ENCODE results near the gene COPS3. TPM values are rescaled to one million over a fixed set of nuclear protein-coding genes. Genes with fewer than 3 reads are reported as not detected.

The COPS3 gene
- total RNA-seq, 4 donors from 2014 or later = 21.4 to 36.3 (median 29.4) TPM

DNA sequence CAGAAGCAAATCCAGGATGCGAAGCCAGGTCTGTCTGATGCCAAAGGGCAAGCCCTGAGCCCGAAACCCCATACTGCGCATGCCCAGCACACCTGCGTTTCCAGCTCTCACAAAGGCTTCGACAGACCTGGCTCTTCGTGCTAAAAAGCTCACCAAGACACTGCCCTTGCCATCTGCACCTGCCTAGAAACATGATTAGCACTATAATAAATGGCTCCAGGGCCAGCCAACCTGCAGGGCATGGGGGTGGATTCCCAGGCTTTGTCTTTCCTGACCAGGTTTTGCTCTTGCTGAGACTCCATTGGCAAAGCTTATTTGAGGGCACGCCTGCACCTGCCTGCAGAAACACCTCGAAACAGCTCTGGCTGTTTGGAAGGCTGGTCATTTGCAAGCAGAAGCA lies 60.5 kb downstream of the COPS3 start:
- Histone ChIP-seq H3K4me3 (no peak overlapping the region), H3K9me3 (no peaks in the 10 kb centered on the region), H3K27me3 (no peaks in the 10 kb centered on the region), H3K36me3 (peaks cover 0 to 99% (median 0%) of the 10 kb centered on the region in 3 donors), H3K4me1 (no peaks in the 10 kb centered on the region), H3K27ac (no peak overlapping the region)
- TF ChIP-seq, protein P1, sequence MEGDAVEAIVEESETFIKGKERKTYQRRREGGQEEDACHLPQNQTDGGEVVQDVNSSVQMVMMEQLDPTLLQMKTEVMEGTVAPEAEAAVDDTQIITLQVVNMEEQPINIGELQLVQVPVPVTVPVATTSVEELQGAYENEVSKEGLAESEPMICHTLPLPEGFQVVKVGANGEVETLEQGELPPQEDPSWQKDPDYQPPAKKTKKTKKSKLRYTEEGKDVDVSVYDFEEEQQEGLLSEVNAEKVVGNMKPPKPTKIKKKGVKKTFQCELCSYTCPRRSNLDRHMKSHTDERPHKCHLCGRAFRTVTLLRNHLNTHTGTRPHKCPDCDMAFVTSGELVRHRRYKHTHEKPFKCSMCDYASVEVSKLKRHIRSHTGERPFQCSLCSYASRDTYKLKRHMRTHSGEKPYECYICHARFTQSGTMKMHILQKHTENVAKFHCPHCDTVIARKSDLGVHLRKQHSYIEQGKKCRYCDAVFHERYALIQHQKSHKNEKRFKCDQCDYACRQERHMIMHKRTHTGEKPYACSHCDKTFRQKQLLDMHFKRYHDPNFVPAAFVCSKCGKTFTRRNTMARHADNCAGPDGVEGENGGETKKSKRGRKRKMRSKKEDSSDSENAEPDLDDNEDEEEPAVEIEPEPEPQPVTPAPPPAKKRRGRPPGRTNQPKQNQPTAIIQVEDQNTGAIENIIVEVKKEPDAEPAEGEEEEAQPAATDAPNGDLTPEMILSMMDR (IDR thresholded peaks at IDR 0.05) = no peak
- no peak for TF ChIP-seq POLR2A (IDR thresholded peaks at IDR 0.05)
- DNase-seq = no peak

DNA sequence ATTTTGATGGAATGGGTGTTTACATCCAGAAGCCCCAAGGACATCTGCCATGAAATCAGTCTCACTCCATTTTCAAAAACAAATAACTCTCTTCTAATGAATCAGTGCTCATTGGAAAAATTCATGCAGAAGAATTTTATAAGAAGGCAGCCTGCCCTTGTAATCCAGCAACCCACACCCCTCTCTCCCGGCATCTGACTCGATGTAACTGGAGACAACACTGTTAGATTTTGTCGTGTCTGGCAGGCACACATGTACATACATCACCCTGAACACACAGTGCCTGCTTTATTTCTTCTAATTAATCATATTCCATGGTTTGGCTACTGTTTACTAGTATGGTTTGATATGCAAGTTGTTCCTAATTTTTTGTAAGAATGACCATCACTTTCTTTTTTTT lies 63.1 kb downstream of the COPS3 start:
- no peak for DNase-seq
- no peaks in the 10 kb centered on the region for H3K27me3 ChIP-seq
- H3K36me3 ChIP-seq = peaks cover 0 to 99% (median 0%) of the 10 kb centered on the region in 3 donors
- no peak overlapping the region for H3K27ac ChIP-seq
- no peak for TF ChIP-seq POLR2A (IDR thresholded peaks at IDR 0.05)
- TF ChIP-seq, protein P1 (IDR thresholded peaks at IDR 0.05) = no peak
- H3K9me3 ChIP-seq = no peaks in the 10 kb centered on the region
- no peaks in the 10 kb centered on the region for H3K4me1 ChIP-seq
- H3K4me3 ChIP-seq = no peak overlapping the region

DNA sequence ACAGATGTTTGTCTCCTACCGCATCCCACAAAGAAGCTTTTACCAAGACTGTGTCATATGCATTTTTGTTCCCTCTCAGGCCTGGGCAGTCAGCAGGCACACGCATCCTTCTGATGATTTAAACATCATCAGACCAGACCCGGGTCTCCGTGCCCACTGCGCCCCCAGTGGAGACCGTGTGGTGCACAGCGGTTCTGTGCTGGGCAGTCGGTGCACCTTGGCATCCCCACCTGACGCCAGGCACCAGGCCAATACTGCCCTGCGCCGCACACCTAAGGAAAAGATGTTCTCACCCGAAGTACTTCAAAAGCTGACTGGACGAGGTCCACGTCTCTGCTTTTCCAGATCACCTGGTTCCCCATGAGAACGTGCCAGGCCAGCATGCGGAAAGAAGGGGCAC lies 64.3 kb downstream of the COPS3 start:
- Histone ChIP-seq H3K4me3 (no peak overlapping the region), H3K27ac (no peak overlapping the region), H3K4me1 (no peaks in the 10 kb centered on the region), H3K9me3 (no peaks in the 10 kb centered on the region), H3K36me3 (peaks cover 0 to 96% (median 0%) of the 10 kb centered on the region in 3 donors), H3K27me3 (no peaks in the 10 kb centered on the region)
- TF ChIP-seq, protein P1 (IDR thresholded peaks at IDR 0.05) = no peak
- no peak for TF ChIP-seq POLR2A (IDR thresholded peaks at IDR 0.05)
- DNase-seq = no peak

DNA sequence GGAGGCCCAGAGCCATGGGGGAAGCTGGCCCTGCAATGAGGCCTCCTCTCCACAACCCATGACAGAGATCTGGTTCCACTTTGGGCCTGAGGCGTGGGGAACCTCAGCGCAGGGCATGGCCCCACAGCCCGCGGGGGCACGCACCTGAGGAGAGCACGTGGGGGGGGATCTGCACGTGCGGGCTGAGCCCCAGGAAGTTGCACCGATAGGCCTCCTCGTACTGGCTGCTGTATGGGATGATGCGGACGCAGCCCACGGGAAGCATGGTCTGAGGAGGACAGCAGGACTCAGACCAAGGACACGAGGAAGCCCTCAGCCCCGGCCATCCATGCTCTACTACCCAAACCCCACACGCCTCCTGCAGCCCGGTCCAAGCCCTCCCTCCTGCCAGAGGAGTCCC lies 64.8 kb downstream of the COPS3 start:
- TF ChIP-seq POLR2A (IDR thresholded peaks at IDR 0.05) = no peak
- TF ChIP-seq, protein P1 (IDR thresholded peaks at IDR 0.05) = no peak
- Histone ChIP-seq H3K4me1 (no peaks in the 10 kb centered on the region), H3K27me3 (no peaks in the 10 kb centered on the region), H3K36me3 (peaks cover 0 to 96% (median 0%) of the 10 kb centered on the region in 3 donors), H3K27ac (no peak overlapping the region), H3K4me3 (no peak overlapping the region), H3K9me3 (no peaks in the 10 kb centered on the region)
- DNase-seq = no peak

DNA sequence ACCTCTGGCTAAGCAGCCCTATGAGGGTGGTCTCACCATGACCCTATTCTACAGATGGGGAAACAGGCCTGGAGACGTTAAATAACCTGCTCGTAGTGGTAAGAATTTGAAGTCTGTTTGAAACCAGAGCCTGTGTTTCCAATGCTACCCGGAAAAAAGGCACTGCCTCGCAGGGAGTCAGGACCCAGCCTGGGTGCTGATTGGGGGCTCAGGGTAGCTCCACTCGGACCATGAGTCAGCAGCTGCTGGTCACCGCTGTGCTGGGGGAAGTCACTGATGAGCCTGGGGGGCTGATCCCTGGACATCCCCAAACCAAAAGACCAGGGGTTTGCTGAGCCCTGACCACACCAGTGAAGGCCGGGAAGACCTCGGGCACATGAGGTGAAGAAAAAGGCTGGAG lies 65.5 kb downstream of the COPS3 start:
- peaks cover 0 to 94% (median 0%) of the 10 kb centered on the region in 3 donors for H3K36me3 ChIP-seq
- no peak overlapping the region for H3K27ac ChIP-seq
- H3K4me3 ChIP-seq = no peak overlapping the region
- no peaks in the 10 kb centered on the region for H3K4me1 ChIP-seq
- TF ChIP-seq POLR2A (IDR thresholded peaks at IDR 0.05) = no peak
- TF ChIP-seq, protein P1 (IDR thresholded peaks at IDR 0.05) = no peak
- DNase-seq = no peak
- no peaks in the 10 kb centered on the region for H3K9me3 ChIP-seq
- H3K27me3 ChIP-seq = no peaks in the 10 kb centered on the region

Data from Peyer's patch (tissue), 4 donors.